NCI-H1694 treated with DMSO at 0.1 percent for 48 hours (cell line): ENCODE measurements around the gene FOXS1.
"Not testable (repeated sequence)": the region's sequence is repeated elsewhere in the genome, so short reads cannot be mapped to it uniquely, and the experiment has no call there.

Experiments
- DNase-seq: peaks from one replicate; lab custom pipeline; 2025; lab: John Stamatoyannopoulos, UW

The FOXS1 gene

DNA sequence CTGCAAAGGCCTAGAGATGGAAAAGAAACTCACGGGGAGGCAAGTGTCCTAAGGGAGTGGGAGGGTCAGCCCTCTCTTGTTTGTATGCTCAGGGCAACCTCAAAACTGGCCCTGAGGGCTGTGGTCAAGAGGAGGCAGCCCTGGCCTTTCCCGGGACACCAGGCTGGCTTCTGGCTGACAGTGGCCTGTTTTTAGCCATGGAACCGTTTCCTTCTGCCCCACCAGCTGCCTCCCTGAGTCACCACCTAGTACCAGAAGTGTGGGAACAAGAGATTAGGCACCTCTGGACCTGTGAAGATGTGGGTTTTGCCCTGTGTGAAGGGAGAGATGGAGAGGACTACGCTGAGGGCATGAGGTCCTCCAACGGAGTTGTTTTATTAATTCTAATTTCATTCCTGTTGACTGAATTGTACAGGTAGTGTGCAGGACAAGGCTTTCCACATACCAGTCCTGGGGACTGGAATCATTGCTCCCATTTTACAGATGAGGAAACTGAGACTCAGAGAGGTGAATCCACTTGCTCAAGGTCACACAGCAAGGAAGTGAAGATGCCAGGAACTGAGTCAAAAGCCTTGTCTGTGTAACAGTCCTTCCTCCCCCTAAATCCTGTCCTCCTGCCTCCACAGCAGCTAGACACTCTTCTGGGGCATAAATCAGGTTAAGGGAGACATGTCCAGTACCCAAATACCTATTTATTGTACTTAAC lies 5.5 kb downstream of the FOXS1 start:
- no peak for DNase-seq

DNA sequence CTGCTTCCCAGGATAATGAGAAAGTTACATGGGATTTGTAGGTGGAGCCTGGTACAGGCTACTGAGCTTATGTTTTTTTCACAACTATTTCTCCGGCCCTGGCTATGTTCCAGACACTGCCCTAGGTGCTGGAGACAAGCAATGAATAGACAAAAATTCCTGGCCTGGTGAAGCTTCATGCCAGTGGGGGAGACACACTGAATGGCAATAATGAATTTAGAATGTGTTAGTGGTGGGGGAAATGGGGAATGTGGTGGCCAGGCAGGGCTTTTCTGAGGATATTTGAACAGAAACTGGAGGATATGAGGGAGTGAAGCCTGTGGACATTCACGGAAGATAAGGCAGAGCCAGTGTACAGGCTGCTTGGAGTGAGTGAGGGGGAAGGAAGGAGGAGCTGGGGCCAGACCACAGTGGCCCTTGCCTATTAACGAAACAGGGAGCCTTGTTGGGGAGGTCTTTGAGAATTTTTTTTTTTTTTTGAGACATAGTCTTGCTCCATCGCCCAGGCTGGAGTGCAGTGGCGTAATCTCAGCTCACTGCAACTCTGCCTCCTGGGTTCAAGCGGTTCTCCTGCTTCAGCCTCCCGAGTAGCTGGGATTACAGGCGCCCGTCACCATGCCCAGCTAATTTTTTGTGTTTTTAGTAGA lies 6.6 kb downstream of the FOXS1 start:
- DNase-seq = no peak

DNA sequence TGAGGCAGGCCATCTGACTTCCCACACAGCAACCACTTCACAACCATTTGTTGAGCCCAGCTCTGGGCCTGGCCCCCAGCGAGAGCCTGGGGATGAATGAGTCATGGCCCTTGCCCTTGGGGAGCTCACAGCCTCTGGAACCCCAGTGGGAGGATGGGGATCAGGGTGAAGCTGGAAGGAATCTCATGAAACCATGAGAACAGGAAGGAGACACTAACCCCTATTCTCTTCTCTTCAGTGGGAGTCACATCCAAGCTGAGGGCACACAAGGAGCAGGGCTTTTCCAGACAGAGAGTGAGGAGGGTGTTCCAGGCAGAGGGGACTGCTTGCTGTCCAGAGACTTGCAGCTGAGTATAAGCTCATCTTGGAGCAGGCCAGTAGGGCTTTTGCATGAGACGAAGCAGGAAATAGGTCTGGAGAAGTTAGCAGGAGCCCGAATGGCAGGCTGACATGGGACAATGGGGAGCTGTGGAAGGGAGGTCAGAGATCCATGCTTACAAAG lies 7.5 kb downstream of the FOXS1 start:
- DNase-seq = no peak

DNA sequence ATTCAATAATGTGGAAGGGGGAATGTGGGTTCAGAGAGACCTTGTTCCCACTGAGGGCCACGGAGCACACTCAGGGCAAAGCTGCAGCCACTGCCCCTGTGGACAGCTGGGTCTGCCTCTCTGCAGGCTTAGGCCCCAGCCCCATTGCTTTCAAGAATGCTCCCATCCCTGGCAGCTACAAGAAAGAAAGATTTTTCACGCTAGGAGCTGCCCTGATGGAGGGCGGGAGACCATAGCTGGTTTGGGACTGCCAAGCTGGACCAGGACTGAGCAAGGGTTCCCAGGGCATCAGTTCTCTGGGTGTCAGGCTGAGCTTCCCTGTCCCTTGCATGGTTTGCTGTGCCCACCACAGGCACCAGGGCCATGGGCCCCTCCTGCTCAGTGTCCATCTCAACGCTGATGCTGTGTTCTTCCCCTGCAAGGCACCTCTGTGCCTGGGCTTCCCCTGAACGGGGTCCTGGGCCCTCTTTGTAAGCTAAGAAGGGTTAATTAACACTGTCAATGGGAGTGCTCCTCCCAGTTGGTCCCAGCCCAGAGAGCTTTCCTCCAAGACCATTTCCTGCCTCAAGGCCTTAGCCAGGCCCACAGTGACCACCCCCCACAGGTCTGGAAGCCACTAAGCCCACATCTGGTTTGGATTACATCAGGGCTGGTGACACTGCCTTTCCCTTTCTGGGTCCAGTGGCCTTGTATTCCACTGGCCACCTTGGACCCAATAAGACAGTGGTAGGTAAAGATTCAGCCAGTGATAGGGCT lies 8.4 kb downstream of the FOXS1 start:
- DNase-seq = no peak

DNA sequence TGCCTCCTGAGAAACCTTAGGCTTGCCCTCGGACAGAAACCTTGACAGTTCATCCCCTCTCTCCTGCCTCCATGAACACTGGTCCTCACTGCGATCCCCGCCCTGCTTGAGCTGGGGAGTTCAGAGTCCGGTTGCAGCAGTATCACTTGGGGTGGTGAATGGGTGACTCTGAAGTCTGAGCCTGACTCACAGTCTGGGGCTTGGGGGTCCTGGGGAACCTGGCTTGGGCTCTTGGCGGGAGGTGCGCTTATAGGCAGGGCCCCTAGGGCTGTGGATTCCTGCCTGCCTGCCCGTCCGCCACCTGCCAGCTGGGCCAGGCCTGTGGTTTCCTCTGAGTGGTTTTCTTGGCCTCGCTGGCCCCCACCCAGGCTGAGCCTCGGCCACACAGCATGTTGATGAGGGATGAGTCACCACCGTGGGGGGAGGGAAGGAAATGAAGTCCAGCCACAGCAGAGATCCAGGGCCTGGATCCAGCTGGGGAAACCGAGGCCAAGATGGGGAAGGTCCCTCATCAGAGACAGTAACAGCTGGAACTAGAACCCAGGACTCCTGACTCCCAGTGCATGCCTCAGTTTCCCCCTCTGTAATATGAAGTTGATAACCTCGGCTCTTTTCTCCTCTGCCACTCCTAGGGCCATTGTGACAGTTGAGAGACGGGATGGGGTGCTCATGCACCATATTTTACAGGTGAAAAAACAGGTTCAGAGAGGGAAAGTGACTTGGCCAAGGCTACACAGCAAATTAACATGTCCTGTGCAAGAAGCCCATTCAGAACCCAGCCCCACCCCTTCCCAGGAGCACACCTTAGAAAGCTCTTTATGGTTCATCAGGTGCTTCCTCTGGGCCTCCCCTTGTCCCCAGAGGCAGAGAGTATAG lies 9.2 kb downstream of the FOXS1 start:
- no peak for DNase-seq

DNA sequence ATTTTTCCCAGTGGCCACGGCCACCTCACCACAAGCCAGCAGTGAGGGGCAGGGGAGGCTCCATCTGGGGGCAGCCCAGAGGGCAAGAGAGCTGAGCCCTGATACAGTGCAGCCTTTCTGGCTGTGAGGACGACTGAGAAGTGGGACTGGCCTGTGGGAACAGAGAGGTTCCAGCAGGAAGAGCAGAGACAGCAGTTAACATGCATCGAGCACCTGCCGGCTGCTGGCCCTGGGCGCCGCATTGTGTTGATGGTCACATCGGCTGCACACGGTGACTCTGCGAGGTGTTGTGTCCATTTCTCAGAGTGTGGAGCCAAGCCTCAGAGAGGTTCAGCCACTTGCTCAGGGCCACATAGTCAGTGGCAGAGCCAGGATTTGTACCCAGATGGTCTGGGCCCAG lies 9.8 kb downstream of the FOXS1 start:
- DNase-seq = no peak

DNA sequence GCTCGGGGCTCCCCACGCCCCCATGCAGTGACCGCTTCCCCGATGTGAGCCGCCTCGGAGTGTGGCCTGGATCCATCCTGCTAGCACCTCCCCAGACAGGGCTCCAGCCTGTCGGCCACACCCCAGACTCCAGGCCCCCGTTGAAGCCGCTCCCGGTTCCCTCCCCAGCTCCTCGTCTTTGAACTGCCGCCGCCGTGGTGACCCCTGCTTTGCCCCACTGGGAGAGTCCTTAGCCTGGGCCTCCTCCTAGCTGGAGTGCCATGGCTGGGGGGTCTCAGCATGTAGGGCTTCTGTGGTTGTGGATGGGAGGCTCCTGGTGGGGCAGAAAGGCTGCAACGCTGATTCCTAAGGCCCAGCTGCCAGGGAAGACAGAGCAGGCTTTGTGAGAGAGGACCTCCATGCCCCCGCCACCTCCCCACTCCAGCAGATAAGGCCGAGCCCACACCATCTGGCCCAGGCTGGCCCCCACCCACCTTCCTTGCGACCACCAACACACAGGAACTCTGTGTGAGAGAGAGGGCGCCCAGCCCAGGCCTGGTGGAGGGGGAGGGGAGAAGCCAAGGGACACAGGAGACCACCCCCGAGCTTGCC lies 11.4 kb downstream of the FOXS1 start:
- no peak for DNase-seq

DNA sequence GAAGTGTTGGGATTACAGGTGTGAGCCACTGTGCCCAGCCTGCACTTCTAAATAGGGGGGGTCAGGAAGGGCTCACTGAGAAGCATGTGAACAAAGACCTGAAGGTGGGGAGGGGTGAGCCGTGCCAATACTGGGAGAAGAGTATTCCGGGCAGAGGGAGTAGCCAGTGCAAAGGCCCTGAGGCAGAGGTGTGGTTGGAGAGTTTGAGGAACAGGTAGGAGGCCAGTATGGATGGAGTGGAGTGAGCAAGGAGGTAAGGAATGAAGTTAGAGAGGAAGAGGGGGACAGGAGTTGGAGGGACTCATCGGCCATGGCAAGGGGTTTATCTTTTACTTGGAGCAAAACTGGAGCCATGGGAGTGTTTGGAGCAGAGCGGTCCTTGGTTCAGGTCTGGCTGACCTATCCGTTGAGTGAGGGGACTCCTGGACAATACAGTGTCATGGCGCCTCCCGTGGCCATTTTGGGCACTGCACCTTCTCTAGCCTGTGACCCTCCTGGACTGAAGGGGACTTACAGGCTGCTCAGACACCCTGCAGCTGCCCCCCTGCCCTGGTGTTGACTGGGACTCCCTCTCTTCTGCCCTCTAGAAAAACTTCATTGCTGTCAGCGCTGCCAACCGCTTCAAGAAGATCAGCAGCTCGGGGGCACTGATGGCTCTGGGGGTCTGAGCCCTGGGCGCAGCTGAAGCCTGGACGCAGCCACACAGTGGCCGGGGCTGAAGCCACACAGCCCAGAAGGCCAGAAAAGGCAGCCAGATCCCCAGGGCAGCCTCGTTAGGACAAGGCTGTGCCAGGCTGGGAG lies 12.1 kb downstream of the FOXS1 start:
- peak; percentile 16 for DNase-seq

DNA sequence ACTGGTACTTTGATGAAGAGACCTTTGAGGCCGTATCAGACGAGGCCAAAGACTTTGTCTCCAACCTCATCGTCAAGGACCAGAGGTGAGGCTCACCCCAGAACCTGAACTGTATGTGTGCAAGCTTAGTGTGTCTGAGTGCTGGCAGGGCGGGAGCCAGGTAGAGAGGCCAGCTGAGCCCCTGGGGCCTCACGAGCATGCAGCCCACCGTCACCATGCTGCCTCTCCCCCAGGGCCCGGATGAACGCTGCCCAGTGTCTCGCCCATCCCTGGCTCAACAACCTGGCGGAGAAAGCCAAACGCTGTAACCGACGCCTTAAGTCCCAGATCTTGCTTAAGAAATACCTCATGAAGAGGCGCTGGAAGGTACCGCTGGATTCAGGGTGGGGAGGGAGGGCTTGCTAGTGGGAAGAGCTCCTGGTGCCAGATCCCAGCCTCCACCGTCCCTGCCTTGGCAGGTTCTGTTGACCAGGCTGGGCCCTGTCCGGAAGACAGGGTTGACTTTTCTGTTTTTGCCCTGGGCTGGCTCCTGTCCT lies 13.6 kb downstream of the FOXS1 start:
- no peak for DNase-seq

DNA sequence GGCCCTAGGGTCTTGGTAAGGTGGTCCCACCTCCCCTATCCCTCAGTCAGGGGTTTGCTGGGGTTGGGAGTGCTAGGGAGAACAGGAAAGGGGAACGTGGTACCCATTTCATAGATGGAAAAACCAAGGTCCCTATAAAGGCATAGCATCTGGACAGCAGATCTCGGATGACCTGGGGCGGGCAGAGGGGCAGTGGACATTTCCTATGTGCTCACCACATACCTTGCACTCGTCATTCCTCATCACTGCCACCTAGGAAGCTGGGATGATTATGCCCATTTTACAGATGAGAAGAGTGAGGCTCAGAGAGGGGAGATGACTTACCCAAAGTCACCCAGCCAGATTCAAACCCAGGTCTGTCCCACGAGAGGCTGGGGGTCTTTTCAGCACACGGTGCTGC lies 14.2 kb downstream of the FOXS1 start:
- no peak for DNase-seq

DNA sequence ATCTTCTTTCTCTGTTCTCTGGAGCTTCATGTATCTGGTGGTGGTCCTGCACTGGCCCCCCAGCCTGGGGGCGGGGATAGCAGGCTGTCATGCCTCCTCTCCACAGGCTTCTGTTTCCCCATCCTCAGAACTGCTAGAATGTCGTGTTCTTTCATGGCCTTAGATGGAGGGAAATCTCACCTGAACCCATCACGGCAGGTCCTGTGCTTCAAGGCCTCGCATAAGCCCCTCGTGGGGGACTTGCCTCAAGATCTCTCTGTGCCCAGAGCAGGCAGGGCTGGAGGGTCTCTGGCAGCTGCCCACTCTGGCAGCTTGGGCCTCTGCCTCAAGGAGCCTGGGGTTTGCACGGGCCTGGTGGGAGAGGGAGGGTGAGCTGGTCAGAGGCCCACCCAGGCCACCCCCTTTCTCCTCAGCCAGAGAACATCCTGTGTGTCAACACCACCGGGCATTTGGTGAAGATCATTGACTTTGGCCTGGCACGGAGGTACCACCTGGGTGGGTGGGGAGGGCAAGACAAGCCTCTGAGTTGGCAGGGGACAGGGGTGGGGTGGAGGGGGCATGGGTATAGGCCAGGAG lies 14.9 kb downstream of the FOXS1 start:
- no peak for DNase-seq

DNA sequence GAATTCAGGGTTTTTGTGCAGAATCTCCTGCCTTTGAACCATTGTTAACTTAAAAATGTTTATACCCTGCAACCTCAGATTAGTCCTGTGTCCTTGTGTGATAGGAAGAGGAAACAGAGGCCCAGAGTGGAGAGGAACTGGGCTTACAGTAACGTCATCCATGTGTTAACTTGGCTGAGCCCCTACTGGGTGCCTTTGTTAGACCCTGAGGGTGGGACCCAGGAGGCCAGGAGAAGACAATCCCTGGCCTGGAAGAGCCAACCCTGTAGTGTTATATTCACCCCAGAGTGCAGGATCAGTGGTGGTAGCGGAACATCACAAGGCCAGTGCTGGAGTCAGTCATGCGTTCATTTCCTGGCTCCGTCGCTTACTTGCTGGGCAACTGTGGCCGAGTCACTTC lies 15.7 kb downstream of the FOXS1 start:
- no peak for DNase-seq

DNA sequence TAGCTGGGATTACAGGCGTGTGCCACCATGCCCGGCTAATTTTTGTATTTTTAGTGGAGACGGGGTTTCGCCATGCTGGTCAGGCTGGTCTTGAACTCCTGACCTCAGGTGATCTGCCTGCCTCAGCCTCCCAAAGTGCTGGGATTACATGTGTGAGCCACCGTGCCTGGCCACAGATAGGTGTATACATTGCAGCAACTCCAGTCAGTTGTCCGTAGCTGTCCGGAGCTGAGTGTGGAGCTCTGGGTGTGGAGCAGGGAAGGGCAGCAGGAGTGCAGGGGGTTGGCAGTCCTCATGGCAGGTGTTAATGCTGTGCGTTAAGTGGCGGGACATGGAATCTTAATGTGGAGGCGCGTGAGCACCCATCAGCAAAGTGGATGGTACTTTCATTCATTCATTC lies 17.4 kb downstream of the FOXS1 start:
- not testable (repeated sequence) for DNase-seq

DNA sequence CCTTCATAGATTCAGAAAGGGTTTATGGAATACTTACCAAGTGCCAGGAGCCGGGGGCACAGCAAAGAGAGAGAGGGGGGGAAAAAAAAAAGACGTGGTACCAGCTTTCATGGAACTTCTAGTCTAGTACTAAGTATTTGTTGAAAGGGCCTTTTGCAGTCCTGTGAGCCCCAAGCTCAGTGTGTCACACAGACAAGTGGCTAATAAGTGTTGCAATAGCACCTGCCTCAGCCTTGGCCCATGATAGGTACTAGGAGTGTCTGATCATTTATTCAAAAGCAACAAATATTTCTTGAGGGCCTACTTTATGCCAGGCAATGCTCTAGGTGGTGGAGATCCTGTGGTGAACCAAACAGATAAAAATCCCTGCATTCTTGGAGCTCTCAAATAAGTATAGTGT lies 18.3 kb downstream of the FOXS1 start:
- DNase-seq = no peak

DNA sequence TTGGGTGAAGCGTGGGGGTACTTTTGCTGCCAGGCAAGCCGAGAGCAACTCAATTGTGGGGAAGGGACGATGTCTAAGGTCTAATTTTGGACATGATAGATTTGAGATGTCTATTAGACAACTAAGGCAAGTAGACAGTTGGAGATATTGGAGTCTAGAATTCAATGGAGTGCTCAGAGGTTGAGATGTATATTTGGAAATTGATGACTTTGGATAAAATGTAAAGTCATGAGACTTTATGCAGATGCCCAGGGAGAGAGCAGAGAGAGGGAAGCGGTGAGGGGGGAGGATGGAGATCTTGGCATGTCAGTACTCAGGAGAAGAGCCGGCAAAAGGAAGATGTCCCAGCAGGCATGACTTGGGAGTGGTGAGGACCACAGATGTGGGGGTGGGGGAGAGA lies 19.3 kb downstream of the FOXS1 start:
- DNase-seq = no peak

DNA sequence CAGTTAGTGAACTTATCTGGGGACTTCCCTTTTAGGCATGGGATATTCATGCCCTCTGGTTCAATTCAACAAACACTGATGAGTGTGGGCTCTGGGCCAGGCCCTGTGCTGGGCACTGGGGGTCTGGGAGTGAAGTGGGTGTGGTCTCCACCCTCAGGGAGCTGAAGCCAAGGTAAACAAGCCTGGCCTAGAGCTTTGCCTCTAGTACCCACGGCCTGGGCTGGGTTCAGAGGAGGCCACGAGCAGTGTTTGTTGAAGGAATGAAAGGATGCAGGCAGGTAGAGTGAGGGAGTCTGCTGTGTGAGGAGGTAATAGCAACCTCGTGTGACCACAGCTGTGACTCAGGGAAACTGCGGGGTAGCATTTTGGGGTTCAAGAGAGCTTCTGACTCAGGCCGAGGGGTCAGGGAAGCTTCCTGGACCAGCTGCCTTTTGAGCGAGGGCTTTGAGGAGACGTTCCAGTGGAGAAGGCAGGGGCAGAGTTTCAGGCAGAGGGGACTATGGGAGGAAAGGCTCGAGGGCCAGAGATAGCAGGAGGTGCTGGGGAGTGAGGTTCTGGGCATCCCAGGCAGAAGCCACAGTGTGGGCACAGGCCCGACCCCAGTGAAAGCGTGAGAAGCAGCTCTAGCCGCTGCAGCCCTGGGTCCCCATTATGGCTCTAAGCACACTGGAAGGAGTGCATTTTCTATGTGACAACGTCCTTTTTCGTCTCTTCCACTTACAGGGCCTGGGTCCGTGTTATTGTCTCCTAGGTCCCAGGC lies 20.7 kb downstream of the FOXS1 start:
- no peak for DNase-seq

DNA sequence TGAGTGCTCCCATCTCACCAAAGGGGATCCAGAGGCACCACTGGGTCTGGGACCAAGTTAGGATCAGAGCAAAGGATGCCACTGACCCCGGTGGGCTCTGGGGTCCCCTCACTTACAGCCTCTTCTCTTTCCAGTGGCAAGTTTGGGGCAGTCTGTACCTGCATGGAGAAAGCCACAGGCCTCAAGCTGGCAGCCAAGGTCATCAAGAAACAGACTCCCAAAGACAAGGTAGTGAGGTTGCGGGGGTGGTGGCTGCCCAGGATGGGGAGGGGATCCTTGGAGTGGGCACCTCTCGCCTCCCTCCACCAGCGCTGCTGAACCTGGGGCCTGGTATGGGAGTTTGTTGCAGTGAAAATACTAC lies 21.3 kb downstream of the FOXS1 start:
- DNase-seq = no peak

DNA sequence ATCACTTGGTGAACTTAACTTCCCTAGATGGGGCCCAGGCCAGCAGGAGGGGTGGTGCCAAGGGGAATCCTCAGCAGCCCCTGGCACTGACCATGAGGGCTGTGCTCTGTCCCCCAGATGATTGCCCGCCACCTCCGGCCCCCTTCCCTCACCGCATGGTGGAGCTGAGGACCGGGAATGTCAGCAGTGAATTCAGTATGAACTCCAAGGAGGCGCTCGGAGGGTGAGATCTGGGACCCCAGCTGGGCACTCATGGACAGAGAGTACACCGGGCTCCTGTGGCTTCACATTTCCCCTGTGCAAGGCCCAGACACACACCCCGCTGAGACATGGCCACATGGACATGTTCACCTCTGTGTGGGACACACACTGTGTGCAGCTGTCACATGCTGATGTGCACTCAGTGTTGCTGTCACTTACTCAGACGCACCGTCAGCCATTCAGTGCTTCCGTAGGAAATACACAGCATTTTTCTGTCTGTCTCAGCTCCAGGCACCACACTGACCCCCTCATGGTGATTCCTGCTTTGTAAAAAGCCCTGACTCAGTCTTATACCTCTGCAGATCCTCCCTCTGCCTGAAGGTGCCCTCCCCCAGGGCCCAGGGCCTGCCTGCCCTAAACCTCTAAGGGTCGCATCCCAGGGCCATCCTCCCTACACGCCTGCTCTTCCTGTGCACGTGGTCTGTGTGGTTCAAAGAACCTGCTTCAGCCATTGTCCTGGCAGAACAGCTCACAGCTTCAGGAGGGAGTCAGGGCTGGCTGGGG lies 21.9 kb downstream of the FOXS1 start:
- no peak for DNase-seq
